SJCRH30 (cell line): ENCODE measurements around the gene SLC16A8. TPM values are rescaled to one million over a fixed set of nuclear protein-coding genes. Genes with fewer than 3 reads are reported as not detected.
"Not testable (repeated sequence)": the region's sequence is repeated elsewhere in the genome, so short reads cannot be mapped to it uniquely, and the experiment has no call there.

Experiments used
- DNase-seq, 2 experiments: peaks; one replicate each; pipeline ENCODE4 v3.0.0-alpha.2; 2015 to 2020
- H3K27ac ChIP-seq: fragments of 250-450 bp; sonication (Bioruptor Pico); 2 replicates; pipeline ENCODE4 v1.5.1; 2020; ENCODE audit warnings: mild to moderate bottlenecking, moderate library complexity
- H3K27me3 ChIP-seq: fragments of 250-450 bp; sonication (Bioruptor Pico); 2 replicates; pipeline ENCODE4 v1.5.1; 2020; ENCODE audit warnings: mild to moderate bottlenecking, moderate library complexity
- H3K36me3 ChIP-seq: fragments of 250-450 bp; sonication (Bioruptor Pico); 2 replicates; pipeline ENCODE4 v1.5.1; 2020; ENCODE audit warnings: mild to moderate bottlenecking, moderate library complexity
- H3K4me1 ChIP-seq: fragments of 250-450 bp; sonication (Bioruptor Pico); 2 replicates; pipeline ENCODE4 v1.5.1; 2020; ENCODE audit warnings: mild to moderate bottlenecking, moderate library complexity
- H3K4me3 ChIP-seq: fragments of 250-450 bp; sonication (Bioruptor Pico); 2 replicates; pipeline ENCODE4 v1.5.1; 2020; ENCODE audit warnings: mild to moderate bottlenecking, moderate library complexity
- H3K9me3 ChIP-seq: fragments of 250-450 bp; sonication (Bioruptor Pico); replicated peaks from 2 replicates; pipeline ENCODE4 v1.5.1; 2020; ENCODE audit warnings: mild to moderate bottlenecking, moderate library complexity
- total RNA-seq: library from RNA; depleted of rRNA; stranded (reverse); fragments of >200 nt; shearing (Covaris generic); gene quantifications from 2 replicates; pipeline ENCODE4 v1.2.3, GENCODE V29; 2014

SLC16A8 gene
- total RNA-seq, 1 experiment from 2014 or later, result 1.4 TPM

DNA sequence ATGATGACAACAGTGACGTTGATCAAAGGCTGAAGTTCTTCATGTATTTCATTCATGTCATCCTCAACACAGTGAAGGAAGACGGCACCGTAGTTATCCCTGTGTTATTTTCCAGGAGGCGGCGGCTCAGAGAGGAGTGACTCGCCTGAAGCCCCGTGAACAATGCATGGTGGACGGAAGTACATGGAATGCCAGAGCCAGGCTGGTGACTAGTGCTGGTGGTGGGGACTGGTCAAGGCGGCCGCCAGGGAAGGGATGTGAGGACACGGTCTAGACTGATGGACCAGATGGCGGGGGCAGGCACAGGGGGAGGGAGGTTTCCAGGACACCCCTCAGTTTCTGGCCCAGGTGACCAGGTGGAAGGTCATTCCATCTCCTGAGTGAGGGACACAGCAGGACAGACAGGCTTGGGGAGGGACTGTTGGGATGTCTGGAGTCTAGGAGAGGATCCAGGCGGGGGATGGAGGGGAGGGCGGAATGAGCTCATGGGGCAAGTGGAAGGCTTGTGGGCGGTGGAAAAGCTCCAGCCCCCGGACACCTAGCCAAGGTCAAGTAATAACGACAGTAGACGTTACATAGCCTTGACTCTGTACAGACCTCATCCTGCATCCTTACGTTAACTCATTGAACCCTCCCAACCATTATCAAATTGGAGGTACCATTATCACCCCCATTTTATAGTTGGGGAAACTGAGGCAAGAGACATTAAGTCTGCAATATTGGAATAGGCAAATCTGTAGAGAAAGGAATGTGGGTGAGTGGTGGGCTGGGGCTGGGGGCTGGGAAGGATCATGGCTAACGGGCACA is 42.8 kb downstream of the SLC16A8 start:
- Histone ChIP-seq H3K27me3 (no peaks in the 10 kb centered on the region; the same call in 1 of the 2 replicates), H3K27ac (no peak overlapping the region), H3K36me3 (no peaks in the 10 kb centered on the region), H3K4me3 (no peak overlapping the region), H3K4me1 (no peaks in the 10 kb centered on the region), H3K9me3 (no peaks in the 10 kb centered on the region)
- DNase-seq, result no peak

DNA sequence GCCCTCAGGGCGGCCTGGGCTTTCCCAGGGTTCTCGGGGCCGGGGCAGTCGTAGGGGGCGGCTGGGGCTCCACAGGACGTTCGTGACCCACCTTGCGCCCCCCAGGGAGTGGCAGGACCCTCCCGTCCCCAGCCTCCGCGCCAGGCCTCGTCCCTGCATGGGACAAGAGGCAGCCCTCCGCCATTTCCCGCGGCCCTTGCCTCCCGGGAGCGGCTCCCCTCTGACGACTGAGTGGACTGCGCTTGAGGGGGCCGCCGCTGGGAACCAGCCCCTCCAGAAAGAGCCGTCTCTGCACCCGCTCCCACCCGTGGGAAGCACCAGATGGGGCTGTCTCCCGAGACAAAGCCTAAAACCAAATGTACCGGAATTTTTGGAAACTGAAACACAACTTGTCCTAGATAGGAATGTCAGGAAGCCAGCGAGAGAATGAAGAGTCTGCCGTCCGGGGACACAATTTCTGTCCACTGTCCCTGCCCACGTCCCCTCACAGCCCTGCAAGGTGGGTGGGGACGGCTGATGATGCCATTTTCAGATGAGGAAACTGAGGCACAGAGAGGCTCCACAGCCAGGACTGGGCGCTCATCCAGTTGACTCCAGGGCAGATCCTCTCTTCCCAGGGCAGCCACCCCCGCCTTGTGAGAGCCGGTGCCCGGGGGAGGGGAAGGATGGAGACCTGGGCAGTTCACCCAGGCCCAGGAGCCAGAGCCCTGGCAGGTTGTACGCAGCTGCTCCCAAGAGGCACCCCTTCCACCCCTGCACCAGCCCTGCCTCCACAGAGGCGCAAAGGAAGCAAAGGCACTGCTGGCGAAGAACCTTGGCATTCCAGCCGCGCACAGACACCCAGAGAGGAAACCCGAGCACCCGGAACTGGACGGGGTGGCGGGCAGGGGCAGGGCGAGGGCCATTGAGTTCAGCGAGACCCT is 44.8 kb downstream of the SLC16A8 start:
- no peaks in the 10 kb centered on the region for H3K36me3 ChIP-seq
- no peaks in the 10 kb centered on the region for H3K9me3 ChIP-seq
- no peaks in the 10 kb centered on the region; the same call in 1 of the 2 replicates for H3K27me3 ChIP-seq
- H3K4me3 ChIP-seq, result no peak overlapping the region
- DNase-seq, result no peak
- H3K27ac ChIP-seq, result no peak overlapping the region
- H3K4me1 ChIP-seq, result no peaks in the 10 kb centered on the region; the same call in 1 of the 2 replicates

DNA sequence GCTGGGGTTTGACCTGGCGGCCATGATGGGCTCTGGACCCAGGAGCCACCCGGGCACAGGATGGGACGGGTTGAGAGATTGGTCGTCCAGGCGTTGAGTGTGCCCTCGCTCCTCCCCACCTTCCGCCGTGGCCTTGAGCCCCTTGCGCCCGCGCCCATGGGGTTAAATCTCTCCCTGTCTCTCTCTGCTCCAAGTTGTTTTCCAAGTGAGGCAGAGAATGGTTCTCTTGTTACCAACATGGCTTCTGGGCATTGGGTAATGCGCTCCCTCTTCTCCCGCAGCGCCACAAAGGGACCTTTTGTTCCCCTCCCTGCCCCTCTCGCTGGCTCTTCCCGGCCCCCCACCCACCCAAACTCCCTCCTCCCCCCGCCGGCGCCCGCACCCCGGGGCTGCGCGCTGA is 45.6 kb downstream of the SLC16A8 start:
- Histone ChIP-seq H3K4me1 (no peaks in the 10 kb centered on the region; the same call in 1 of the 2 replicates), H3K36me3 (no peaks in the 10 kb centered on the region), H3K9me3 (no peaks in the 10 kb centered on the region), H3K4me3 (no peak overlapping the region), H3K27ac (no peak overlapping the region), H3K27me3 (no peaks in the 10 kb centered on the region; the same call in 1 of the 2 replicates)
- no peak for DNase-seq

DNA sequence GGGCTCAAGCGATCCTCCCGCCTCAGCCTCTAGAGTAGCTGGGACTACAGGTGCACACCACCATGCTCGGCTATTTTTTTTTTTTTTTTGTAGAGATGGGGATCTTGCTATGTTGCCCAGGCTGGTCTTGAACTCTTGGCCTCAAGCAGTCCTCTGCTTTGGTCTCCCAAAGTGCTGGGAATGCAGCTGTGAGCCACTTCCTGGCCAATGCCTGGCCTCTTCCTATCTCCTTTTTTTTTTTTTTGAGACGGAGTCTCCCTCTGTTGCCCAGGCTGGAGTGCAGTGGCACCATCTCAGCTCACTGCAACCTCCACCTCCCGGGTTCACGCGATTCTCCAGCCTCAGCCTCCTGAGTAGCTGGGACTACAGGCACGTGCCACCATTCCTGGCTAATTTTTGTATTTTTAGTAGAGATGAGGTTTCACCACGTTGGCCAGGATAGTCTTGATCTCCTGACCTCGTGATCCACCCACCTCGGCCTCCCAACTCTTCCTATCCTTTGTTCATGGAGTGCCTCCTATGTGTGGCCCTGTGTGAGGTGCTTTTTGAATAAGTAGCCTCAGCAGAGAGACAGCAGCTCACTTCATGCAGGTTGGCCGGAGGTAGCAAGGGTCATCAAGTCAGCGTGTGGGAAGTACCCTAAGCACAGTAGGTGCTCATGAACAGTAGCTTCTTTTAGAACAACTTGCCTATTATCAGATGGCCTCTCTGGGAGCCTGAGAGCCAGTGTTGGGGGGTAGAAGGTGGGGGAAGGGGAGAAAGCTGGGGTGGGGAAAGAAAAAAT is 46.4 kb downstream of the SLC16A8 start:
- H3K27me3 ChIP-seq, H3K36me3 ChIP-seq, H3K9me3 ChIP-seq, DNase-seq, H3K27ac ChIP-seq, H3K4me1 ChIP-seq, H3K4me3 ChIP-seq: not testable (repeated sequence)

DNA sequence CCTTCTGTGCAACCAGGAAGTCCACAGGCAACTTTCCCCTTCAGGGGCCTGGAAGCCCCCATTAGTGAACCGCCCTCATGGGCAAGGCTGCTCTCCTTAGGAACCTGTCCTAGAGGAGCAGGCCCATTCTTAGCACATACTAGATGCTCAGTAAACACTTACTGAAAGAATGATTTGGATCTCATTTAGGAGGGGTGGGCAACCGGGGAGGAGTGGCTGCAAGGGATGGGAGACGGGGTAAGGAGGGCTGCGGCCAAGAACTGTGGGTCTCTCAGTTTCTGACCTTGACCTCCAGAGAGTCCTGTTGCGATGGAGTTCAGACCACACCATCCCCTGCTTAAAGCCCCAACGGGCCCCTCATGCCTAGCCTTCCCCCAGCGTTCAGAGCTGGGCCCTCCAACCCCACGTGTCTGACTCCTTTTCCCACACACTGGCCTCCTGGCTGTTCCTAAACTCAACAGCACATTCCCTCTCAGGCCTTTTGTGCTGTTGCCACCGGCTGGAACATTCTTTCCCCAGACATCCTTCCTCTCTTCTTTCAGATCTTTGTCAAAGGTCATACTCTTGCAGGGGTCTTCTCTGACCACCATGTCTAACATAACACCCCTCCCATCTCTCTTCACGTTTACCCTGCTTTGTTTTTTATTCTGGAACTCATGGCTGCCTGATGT is 47.5 kb downstream of the SLC16A8 start:
- no peak for DNase-seq

DNA sequence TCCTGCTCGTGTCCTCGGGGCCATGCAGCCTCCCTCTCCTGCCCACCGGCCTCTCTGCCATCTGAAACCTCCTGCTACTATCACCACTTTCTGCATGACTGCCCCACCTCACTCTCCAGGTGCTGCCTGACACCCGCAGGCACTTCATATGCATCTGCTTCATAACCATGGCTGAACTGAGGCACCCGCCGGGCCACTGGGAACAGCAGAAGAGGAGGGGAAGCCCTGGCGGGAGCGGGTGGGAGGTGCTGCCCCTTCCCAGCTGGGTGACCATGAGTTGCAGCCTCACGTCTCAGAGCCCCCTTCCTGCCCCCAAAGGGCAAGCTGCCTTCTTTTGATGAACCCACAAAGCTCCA is 48.5 kb downstream of the SLC16A8 start:
- 0 out of 2 replicates have a peak, but pooled peaks cover 4% of the 10 kb centered on the region for H3K27me3 ChIP-seq
- no peaks in the 10 kb centered on the region for H3K36me3 ChIP-seq
- H3K9me3 ChIP-seq, result no peaks in the 10 kb centered on the region
- no peak for DNase-seq
- H3K4me1 ChIP-seq, result no peaks in the 10 kb centered on the region; the same call in 1 of the 2 replicates
- H3K27ac ChIP-seq, result no peak overlapping the region
- H3K4me3 ChIP-seq, result no peak overlapping the region

More for the DNA sequence above, 47.5 kb downstream of the SLC16A8 start:
- Histone ChIP-seq H3K9me3 (no peaks in the 10 kb centered on the region), H3K27me3 (no peaks in the 10 kb centered on the region), H3K4me1 (no peaks in the 10 kb centered on the region; the same call in 1 of the 2 replicates), H3K36me3 (no peaks in the 10 kb centered on the region), H3K27ac (no peak overlapping the region), H3K4me3 (no peak overlapping the region)

DNA sequence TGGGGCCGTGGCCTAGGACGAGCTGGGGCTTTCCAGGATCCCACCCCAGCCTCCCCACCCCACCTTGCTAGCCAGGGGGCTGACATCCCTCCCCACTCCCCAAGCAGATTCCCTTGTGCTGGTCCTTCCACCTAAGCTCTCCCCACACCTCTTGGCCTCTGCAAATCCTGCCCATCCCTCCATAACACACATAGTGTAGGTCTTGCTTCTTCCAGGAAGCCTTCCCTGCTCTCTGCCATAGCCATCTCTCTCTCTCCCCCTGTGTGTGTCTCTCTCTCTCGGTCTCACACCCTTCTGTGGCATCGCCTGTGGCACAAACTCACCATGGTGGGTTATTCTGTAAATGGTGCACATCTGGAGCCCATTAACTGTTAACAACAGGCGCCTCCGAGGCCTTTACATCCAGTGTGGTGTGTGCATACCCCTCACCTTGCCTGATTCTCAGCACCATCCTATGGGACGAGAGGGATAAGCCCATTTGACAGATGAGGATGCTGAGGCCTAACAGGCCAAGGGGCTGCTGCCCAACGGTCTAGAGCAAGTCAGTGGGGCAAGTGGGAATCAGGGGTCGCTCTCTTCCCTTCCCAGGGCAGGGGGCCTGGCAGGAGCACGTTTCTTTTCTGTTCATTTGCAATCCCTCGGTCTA is 49.0 kb downstream of the SLC16A8 start:
- H3K4me1 ChIP-seq, result no peaks in the 10 kb centered on the region; the same call in 1 of the 2 replicates
- H3K4me3 ChIP-seq, result no peak overlapping the region
- DNase-seq, result no peak
- H3K9me3 ChIP-seq, result no peaks in the 10 kb centered on the region
- 0 out of 2 replicates have a peak, but pooled peaks cover 5% of the 10 kb centered on the region for H3K27me3 ChIP-seq
- no peaks in the 10 kb centered on the region for H3K36me3 ChIP-seq
- H3K27ac ChIP-seq, result no peak overlapping the region

DNA sequence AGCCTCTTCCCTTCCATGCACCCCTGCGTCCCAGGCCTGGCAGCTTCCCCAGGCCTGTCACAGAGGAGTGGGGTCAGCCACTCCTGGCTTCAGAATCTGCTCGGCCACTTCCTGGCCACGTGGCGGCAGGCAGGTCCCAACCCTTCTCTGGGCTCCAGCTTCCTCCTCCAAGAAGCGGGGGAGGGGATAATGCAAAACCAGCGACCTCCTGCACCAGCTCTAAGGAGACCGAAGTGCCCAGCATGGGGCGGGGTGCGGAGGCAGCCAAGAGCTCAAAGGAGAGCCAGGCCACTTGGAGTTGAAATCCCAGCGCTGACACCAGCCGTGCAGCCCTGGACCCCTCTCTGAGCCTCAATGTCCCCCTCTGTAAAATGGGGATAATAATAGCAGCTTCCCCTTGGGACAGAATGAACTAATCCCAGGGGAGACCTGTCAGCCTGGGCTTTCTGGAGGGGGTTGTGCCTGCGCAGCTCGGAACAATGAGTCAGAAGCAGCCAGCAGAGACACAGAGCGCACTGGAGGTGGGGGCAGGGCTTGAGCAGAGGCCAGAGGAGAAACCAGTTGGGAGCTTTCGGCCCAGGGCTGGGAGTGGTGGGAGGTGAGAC is 49.6 kb downstream of the SLC16A8 start:
- H3K4me1 ChIP-seq, result no peaks in the 10 kb centered on the region; the same call in 1 of the 2 replicates
- no peaks in the 10 kb centered on the region for H3K36me3 ChIP-seq
- no peak for DNase-seq
- H3K4me3 ChIP-seq, result no peak overlapping the region
- H3K27me3 ChIP-seq, result 0 out of 2 replicates have a peak, but pooled peaks cover 9% of the 10 kb centered on the region
- no peaks in the 10 kb centered on the region for H3K9me3 ChIP-seq
- H3K27ac ChIP-seq, result no peak overlapping the region

DNA sequence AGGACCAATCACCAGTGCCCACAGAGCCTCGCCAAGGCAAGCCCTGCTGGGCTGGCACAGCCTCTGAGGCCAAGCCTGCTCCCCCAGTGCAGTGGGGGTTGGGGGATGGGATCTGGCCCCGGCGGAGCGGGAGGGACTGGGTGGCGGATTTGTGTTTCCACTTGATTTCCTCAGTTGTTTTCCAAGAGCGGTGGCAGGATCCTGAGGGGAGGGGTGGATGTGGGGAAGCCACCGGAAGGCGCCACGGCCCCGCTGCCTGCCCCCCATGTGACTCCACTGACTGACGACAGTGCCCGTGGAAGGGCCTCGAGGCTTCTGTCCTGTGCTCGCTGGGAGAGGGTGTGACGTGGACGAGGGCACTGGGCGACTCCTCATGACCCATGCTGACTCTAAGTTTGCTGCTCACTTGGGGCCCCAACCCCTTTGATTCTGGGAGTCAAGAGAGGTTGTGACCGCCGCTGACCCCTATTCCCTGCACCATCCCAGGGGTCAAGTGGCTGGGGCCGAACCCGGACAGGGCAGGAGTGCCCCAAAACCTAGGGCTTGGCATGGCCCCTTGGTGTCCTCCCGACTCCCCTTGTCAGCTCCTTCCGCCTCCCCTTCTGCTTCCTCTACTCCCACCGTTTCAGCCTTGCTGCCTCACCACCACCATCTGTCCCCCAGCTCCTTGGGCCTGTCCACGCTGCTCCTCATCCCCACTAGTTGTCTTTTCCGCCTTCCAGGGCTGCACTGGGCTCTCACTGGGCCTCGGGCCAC is 50.3 kb downstream of the SLC16A8 start:
- no peak overlapping the region for H3K27ac ChIP-seq
- no peak for DNase-seq
- no peaks in the 10 kb centered on the region for H3K9me3 ChIP-seq
- H3K36me3 ChIP-seq, result no peaks in the 10 kb centered on the region
- no peak overlapping the region for H3K4me3 ChIP-seq
- no peaks in the 10 kb centered on the region; the same call in 1 of the 2 replicates for H3K4me1 ChIP-seq
- 0 out of 2 replicates have a peak, but pooled peaks cover 11% of the 10 kb centered on the region for H3K27me3 ChIP-seq

DNA sequence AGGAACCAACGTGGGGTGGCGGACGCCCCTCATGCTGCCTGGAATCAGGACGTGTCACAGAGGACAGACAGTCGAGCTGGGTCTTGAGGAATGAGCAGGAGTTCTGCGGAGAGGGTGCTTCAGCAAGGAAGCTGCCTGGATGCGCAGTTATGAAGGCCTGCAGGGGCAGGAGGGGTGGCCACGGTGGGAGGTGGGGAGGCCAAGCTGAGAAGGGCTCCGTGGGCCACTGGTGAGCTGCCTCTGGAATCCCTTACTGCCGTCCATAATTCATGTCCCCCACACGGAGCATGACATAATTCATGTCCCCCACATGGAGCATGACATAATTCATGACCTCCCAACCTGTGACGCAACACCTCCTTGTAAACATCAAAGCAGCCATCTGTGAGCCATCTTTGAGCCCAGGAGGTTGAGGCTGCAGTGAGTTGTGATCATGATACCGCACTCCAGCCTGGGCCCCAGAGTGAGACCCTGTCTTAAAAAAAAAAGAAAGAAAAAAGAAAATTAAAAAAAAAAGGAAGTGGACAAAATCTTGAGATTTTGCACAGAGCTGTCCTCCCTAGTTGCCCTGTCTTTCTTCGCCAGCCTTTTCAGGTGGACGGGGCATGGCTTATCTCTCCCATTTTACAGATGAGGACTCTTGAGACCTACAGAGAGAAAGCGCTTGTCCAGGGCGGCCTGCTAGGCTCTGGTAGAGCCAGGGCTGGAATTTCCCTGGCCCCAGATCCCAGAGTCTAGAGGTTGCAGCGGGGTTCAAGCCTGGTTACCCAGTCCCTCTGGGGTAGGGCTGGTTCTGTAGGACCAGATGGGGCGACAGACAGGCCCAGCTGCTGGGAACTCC is 51.1 kb downstream of the SLC16A8 start:
- H3K4me3 ChIP-seq, result no peak overlapping the region
- DNase-seq, result no peak
- no peak overlapping the region for H3K27ac ChIP-seq
- no peaks in the 10 kb centered on the region; the same call in 1 of the 2 replicates for H3K4me1 ChIP-seq
- H3K27me3 ChIP-seq, result 0 out of 2 replicates have a peak, but pooled peaks cover 11% of the 10 kb centered on the region
- H3K36me3 ChIP-seq, result no peaks in the 10 kb centered on the region
- H3K9me3 ChIP-seq, result no peaks in the 10 kb centered on the region

DNA sequence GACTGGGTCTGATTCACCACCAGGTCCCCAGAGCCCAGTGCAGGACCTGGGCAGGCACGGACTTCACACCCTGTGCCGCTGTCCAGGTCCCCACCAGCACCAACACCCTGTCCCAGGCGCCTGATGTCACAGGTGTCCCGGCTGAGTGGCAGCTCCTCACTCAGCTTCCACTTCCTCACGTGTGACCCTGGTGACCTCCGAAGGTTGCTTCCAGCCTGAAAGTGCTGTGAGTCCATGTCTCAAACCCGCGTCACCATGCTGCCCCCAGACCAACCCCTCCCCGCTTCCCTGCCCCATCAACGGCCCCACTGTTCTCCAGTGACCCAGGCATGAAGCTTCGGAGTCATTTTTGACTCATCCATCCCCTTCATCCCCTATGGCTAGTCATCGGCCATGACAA is 52.5 kb downstream of the SLC16A8 start:
- no peak overlapping the region for H3K27ac ChIP-seq
- H3K4me1 ChIP-seq, result no peaks in the 10 kb centered on the region; the same call in 1 of the 2 replicates
- DNase-seq, result no peak

More for the DNA sequence above, 52.5 kb downstream of the SLC16A8 start:
- Histone ChIP-seq H3K36me3 (no peaks in the 10 kb centered on the region), H3K4me3 (no peak overlapping the region), H3K27me3 (peaks cover 16% of the 10 kb centered on the region; the same call in 1 of the 2 replicates), H3K9me3 (no peaks in the 10 kb centered on the region)
